RWPE2 (cell line): ENCODE results near the gene SLIT3.
A peak's percentile ranks its signal among the peaks of the same experiment; 100 is the strongest.

Experiments
- ATAC-seq: fragments of 200-7000 bp; cut with Tn5 transposase; 3 replicates; pipeline ENCODE4 v1.9.1; 2021; ENCODE audit warnings: low read depth
- DNase-seq: peaks from one replicate; pipeline ENCODE4 v3.0.0-alpha.2; 2020; ENCODE audit warnings: low spot score
- H3K27ac ChIP-seq: fragments of 450-650 bp; 2 replicates; pipeline ENCODE4 v1.5.1; 2017; ENCODE audit warnings: mild to moderate bottlenecking; ENCODE audit not compliant: poor library complexity, severe bottlenecking
- H3K27me3 ChIP-seq: fragments of 250-450 bp; sonication (Bioruptor Pico); 2 replicates; pipeline ENCODE4 v1.5.1; 2021; ENCODE audit warnings: mild to moderate bottlenecking, moderate library complexity; ENCODE audit not compliant: insufficient read depth, poor library complexity, severe bottlenecking
- H3K36me3 ChIP-seq: fragments of 250-450 bp; sonication (Bioruptor Pico); 2 replicates; pipeline ENCODE4 v1.5.1; 2020; ENCODE audit warnings: low read depth, mild to moderate bottlenecking, moderate library complexity
- H3K4me1 ChIP-seq: fragments of 250-450 bp; sonication (Bioruptor Pico); 2 replicates; pipeline ENCODE4 v1.5.1; 2021; ENCODE audit warnings: mild to moderate bottlenecking, moderate library complexity; ENCODE audit not compliant: insufficient read depth, poor library complexity, severe bottlenecking
- H3K4me3 ChIP-seq: fragments of 250-450 bp; sonication (Bioruptor Pico); 2 replicates; pipeline ENCODE4 v1.5.1; 2021; ENCODE audit warnings: mild to moderate bottlenecking, moderate library complexity; ENCODE audit not compliant: severe bottlenecking
- H3K9me3 ChIP-seq: fragments of 250-450 bp; sonication (Bioruptor Pico); 2 replicates; pipeline ENCODE4 v1.5.1; 2021; ENCODE audit warnings: mild to moderate bottlenecking, moderate library complexity; ENCODE audit not compliant: severe bottlenecking
- TF ChIP-seq, protein P1 (sequence below): fragments of 450-650 bp; IDR thresholded peaks from one replicate; pipeline ENCODE4 v1.5.1; 2017; ENCODE audit warnings: mild to moderate bottlenecking, moderate library complexity; ENCODE audit not compliant: poor library complexity, severe bottlenecking

The SLIT3 gene

DNA sequence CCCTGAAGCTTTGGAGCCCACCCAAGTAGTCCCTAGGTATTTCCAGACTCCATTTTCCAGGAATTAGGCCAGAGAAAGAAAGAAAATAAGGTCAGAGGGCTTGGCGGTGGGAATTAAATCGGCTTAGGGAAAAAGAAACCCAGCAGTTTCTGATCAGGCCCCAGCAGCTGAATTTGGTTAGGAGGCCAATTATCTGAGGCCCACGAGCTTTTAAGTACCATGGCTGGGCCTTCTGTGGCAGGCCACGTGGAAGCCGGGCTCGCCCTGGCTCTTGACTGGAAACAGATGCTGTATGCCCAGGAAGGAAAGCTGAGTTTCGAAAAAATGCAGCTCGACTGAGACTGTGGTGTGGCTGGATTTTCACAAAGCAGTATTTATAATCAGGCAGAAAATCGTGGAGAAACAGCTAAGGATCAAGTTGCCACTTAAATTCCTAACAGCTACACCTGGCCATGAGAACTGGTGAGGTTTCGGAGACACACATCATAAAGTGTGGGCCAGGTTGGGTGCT is 646.7 kb downstream of the SLIT3 start:
- ATAC-seq: no peak
- Histone ChIP-seq H3K36me3 (no peaks in the 10 kb centered on the region), H3K27me3 (no peaks in the 10 kb centered on the region), H3K4me1 (peaks cover 40% of the 10 kb centered on the region), H3K27ac (no peak overlapping the region), H3K9me3 (no peaks in the 10 kb centered on the region), H3K4me3 (no peak overlapping the region)
- TF ChIP-seq, protein P1, sequence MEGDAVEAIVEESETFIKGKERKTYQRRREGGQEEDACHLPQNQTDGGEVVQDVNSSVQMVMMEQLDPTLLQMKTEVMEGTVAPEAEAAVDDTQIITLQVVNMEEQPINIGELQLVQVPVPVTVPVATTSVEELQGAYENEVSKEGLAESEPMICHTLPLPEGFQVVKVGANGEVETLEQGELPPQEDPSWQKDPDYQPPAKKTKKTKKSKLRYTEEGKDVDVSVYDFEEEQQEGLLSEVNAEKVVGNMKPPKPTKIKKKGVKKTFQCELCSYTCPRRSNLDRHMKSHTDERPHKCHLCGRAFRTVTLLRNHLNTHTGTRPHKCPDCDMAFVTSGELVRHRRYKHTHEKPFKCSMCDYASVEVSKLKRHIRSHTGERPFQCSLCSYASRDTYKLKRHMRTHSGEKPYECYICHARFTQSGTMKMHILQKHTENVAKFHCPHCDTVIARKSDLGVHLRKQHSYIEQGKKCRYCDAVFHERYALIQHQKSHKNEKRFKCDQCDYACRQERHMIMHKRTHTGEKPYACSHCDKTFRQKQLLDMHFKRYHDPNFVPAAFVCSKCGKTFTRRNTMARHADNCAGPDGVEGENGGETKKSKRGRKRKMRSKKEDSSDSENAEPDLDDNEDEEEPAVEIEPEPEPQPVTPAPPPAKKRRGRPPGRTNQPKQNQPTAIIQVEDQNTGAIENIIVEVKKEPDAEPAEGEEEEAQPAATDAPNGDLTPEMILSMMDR: no peak
- DNase-seq: no peak

DNA sequence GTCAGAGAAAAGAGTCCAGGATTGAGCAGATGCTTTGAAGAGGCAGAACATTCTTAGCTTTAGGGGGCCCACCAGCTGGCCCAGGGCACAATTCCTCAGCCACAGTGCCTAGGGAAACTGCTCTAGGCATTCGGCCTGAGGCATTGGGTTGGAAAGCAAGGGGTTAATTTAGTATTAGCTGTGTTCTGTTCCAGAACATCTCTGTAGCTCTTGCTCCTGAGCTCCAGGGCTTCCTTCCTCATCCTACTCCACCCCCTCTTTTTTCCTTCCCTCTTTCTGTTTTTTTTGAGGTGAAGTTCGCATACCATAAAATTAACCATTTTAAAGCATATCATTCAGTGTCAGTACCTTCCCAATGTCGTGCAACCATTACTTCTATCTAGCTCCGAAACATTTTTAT is 647.3 kb downstream of the SLIT3 start:
- Histone ChIP-seq H3K9me3 (peaks cover 5% of the 10 kb centered on the region), H3K27me3 (no peaks in the 10 kb centered on the region), H3K36me3 (no peaks in the 10 kb centered on the region), H3K4me1 (peaks cover 43% of the 10 kb centered on the region), H3K27ac (no peak overlapping the region), H3K4me3 (no peak overlapping the region)
- ATAC-seq: no peak
- TF ChIP-seq, protein P1: no peak
- DNase-seq: no peak

DNA sequence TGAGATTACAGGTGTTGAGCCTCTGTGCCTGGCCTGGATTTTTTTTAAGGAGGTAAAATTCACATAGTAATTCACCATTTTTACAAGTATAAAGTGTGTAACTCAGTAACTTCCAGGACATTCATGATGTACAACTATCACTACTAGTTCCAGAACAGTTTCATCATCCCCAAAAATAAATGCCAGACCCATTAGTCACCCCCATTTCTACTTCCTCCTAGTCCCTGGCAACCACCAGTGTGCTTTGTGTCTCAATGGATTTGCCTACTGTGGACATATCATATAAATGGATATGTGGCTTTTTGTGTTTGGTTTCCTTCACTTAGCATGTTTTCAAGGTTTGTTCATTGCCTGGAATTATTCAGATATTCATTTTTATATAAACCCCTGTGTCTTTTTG is 649.3 kb downstream of the SLIT3 start:
- DNase-seq (no peak), ATAC-seq (peak; percentile 67)
- H3K36me3 ChIP-seq: no peaks in the 10 kb centered on the region
- peak overlapping the region; percentile 89 for H3K27ac ChIP-seq
- H3K4me1 ChIP-seq: peaks cover 50% of the 10 kb centered on the region
- H3K9me3 ChIP-seq: peaks cover 5% of the 10 kb centered on the region
- no peaks in the 10 kb centered on the region for H3K27me3 ChIP-seq
- no peak overlapping the region for H3K4me3 ChIP-seq
- TF ChIP-seq, protein P1: no peak

DNA sequence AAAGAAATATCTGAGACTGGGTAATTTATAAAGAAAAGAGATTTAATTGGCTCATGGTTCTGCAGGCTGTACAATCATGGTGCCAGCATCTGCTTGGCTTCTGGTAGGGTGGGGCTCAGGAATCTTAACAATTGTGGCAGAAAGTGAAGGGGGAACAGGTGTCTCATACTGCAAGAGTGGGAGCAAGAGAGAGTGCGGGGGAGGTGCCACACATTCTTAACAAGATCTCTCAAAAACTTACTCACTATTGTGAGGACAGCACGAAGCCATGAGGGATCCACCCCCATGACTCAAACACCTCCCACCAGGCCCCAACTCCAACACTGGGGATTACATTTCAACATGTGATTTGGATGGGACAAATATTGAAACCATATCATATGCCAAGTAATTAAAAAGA is 651.6 kb downstream of the SLIT3 start:
- no peak for DNase-seq
- TF ChIP-seq, protein P1: no peak
- H3K4me3 ChIP-seq: no peak overlapping the region
- no peaks in the 10 kb centered on the region for H3K36me3 ChIP-seq
- H3K27ac ChIP-seq: peak overlapping the region; percentile 89
- H3K27me3 ChIP-seq: no peaks in the 10 kb centered on the region
- peaks cover 5% of the 10 kb centered on the region for H3K9me3 ChIP-seq
- peaks cover 50% of the 10 kb centered on the region for H3K4me1 ChIP-seq
- no peak for ATAC-seq

DNA sequence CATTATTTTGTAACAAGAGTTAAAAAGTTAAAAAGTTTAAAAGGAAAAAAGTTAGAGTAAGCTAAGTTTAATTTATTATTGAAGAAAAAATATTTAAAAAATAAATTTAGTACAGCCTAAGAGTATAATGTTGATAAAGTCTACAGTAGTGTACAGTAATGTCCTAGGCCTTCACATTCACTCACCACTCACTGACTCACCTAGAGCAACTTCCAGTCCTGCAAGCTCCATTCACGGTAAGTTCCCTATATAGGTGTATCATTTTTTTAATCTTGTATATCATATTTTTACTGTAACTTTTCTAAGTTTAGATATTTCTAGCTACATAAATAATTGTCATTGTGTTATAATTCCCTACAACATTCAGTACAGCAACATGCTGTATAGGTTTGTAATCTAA is 652.4 kb downstream of the SLIT3 start:
- Histone ChIP-seq H3K27ac (peak overlapping the region; percentile 89), H3K27me3 (no peaks in the 10 kb centered on the region)
- TF ChIP-seq, protein P1: no peak

More for the DNA sequence above, 652.4 kb downstream of the SLIT3 start:
- ATAC-seq (no peak), DNase-seq (no peak)
- Histone ChIP-seq H3K9me3 (peaks cover 5% of the 10 kb centered on the region), H3K4me1 (peaks cover 50% of the 10 kb centered on the region), H3K4me3 (no peak overlapping the region), H3K36me3 (no peaks in the 10 kb centered on the region)
